ENCODE measurements around the gene ARID5A. TPM values are rescaled to one million over a fixed set of nuclear protein-coding genes. Genes with fewer than 3 reads are reported as not detected.

ARID5A gene
- total and polyA plus RNA-seq, 2 of the 13 experiments (the other 11 are each of a cell fraction or from before 2014, with no cell fraction given): 6.0 to 9.5 TPM

- TF ChIP-seq TFE3 (CRISPR knock-in tag; IDR thresholded peaks at IDR 0.05) (peak; percentile 91), SRSF1 (optimal IDR thresholded peaks at IDR 0.05; ENCODE audit: low read depth, low read length) (no peak), BCL6 (CRISPR knock-in tag; IDR thresholded peaks at IDR 0.05) (peak; percentile 81), DMTF1 (CRISPR knock-in tag; IDR thresholded peaks at IDR 0.05) (no peak), ZNF670 (CRISPR knock-in tag; IDR thresholded peaks at IDR 0.05; ENCODE audit: borderline replicate concordance) (peak; percentile 95), ZBTB46 (CRISPR knock-in tag; IDR thresholded peaks at IDR 0.05; ENCODE audit: borderline replicate concordance) (no peak), ZNF441 (CRISPR knock-in tag; IDR thresholded peaks at IDR 0.05; ENCODE audit: borderline replicate concordance) (0 out of 2 replicates have a peak, but pooled peaks have one; percentile 66), YEATS2 (CRISPR knock-in tag; IDR thresholded peaks at IDR 0.05; ENCODE audit: borderline replicate concordance) (peak; percentile 94), MXD3 (CRISPR knock-in tag; IDR thresholded peaks at IDR 0.05) (0 out of 2 replicates have a peak, but pooled peaks have one; percentile 41), ZNF414 (CRISPR knock-in tag; IDR thresholded peaks at IDR 0.05) (peak; percentile 56; the same call in 1 of the 2 replicates), PHF5A (CRISPR knock-in tag; IDR thresholded peaks at IDR 0.05; ENCODE audit: low read depth, unreplicated experiment) (peak; percentile 50), ZNF235 (CRISPR knock-in tag; IDR thresholded peaks at IDR 0.05; ENCODE audit: borderline replicate concordance) (0 out of 2 replicates have a peak, but pooled peaks have one; percentile 20), JUND (CRISPR knock-in tag; IDR thresholded peaks at IDR 0.05) (peak; percentile 98), RXRA (CRISPR knock-in tag; IDR thresholded peaks at IDR 0.05) (peak; percentile 96), ZFP91 (CRISPR knock-in tag; IDR thresholded peaks at IDR 0.05; ENCODE audit: borderline replicate concordance) (peak; percentile 91), FOSL1 (CRISPR knock-in tag; IDR thresholded peaks at IDR 0.05; ENCODE audit: borderline replicate concordance) (peak; percentile 94), KDM1A (CRISPR knock-in tag; IDR thresholded peaks at IDR 0.05) (peak; percentile 95), FIP1L1 (IDR thresholded peaks at IDR 0.05; ENCODE audit: borderline replicate concordance, insufficient read depth, low read depth, low read length) (no peak), TMF1 (CRISPR knock-in tag; IDR thresholded peaks at IDR 0.05; ENCODE audit: low read depth) (peak; percentile 33; the same call in 1 of the 2 replicates)
These were observed 20.1 kb downstream of the ARID5A start (continued) for GRCh38 chr2:96556441-96557330.
